GM19328 (cell line): ENCODE measurements around the gene ACBD4.

ENCODE experiments used
- ATAC-seq: cut with Tn5 transposase; IDR thresholded peaks from one replicate; pipeline ENCODE4 v1.9.1; 2021; ENCODE audit warnings: mild to moderate bottlenecking, moderate library complexity; ENCODE audit not compliant: unreplicated experiment

Gene ACBD4

DNA sequence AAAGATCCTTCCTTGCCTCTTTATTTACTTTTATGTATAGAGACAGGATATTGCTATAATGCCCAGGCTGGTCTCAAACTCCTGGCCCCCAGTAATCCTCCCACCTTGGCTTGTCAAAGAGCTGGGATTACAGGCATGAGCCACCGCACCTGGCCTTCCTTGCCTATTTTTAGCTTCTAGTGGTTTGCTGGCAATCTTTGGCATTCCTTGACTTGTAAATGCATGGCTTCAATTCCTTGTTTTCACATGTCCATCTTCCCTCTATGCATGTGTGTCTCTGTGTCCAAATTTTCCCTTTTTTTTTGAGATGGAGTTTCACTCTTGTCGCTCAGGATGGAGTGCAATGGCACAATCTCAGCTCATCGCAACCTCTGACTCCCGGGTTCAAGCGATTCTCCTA is 48.7 kb downstream of the ACBD4 start:
- no peak for ATAC-seq

DNA sequence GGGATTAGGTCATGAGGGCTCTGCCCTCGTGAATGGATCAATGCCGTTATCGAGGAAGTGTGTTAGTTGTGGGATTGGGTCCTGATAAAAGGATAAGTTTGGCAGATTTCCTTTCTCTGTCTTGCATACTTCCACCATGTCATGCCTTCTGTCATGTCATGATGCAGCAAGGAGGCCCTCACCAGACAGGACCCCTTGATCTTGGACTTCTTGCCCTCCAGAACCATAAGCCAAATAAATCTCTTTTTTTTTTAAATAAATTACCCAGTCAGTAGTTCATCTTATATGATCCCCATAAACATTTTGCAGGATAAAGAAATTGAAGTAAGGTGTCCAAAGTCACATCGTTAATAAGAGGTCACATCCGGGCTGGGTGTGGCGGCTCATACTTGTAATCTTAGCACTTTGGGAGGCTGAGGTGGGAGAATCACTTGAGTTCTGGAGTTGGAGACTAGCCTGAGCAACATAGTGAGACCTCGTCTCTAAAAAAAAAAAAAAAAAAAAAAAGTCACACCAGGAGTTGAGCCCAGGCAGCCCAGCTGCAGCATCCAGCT is 51.4 kb downstream of the ACBD4 start:
- no peak for ATAC-seq

DNA sequence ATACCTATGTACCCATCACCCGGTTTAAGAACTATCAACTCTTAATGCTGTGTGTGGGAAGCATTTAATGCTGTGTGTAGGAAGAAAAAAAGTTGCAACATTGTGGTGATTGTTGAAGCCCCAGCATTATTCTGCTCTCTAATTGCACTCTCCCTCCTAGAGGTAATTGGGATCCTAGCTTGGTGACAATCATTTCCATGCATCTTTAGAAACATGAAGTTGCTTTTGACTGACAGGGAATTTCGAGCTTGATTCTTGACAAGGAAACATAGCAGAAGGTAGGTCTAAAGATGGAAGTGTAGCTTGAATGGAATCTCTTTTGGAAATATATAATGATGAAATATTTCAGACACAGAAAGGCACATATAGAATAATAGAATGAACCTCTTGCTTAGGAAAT is 53.5 kb downstream of the ACBD4 start:
- no peak for ATAC-seq

DNA sequence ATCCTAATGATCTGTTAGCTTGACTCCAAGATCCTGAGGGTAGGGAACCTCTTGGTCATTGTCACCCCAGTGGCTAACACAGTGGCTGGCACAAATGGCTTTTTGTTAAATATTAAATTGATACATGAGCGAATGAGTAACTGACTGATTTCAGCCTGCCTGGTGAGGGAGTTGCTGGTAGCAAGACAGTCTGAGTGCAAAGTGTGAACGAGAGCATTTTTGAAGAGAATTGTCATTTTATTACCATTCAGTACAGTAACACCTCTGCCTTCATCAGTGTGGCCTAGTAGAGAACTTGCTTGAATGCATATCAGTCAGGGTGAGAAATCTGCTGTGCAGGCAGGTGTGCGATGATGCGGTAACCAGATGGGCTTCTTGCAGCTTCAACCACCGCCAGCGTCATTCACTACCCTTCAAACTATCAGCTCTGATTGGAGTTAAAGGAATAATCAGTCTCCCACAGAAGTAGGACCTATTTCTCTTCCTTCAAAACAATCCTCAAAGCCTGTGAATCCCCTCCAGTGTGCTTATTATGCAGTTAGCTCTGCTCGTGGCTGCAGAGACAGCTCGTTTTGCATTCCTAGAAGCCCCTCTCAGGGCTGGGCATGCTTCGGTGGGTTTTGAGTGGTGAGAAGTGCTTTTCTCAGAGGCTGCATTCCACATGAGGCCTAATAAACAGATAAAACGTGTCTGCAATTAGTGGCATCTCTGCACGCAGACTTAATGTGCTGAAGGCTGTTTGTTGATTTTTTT is 55.2 kb downstream of the ACBD4 start:
- ATAC-seq = no peak
